Hematopoietic multipotent progenitor cell treated with erythropoietin and hydrocortisone succinate and interleukin-3 and kit ligand, for 8 days (in vitro differentiated cells): ENCODE data around the gene ZNF600.
"Not testable (repeated sequence)": the region's sequence is repeated elsewhere in the genome, so short reads cannot be mapped to it uniquely, and the experiment has no call there.

Experiments
- DNase-seq: peaks from one replicate; pipeline ENCODE4 v3.0.0-alpha.2; 2015

Gene ZNF600

GRCh38 chr19:52741371-52741770, 45.2 kb downstream of the ZNF600 start:
- DNase-seq = not testable (repeated sequence)

GRCh38 chr19:52739576-52739975, 47.0 kb downstream of the ZNF600 start:
- no peak for DNase-seq

GRCh38 chr19:52735734-52736133, 50.9 kb downstream of the ZNF600 start:
- no peak for DNase-seq

GRCh38 chr19:52734893-52735661, 51.5 kb downstream of the ZNF600 start, which contains the start of gene ZNF611:
TSS of gene ZNF611 (minus strand) at chr19:52735044. CDS start at chr19:52715894, 19,150 bp downstream.
- DNase-seq = peak; percentile 95

- no peak for DNase-seq
Observed at GRCh38 chr19:52734331-52734892, 52.2 kb downstream of the ZNF600 start.

GRCh38 chr19:52726051-52726450, 60.5 kb downstream of the ZNF600 start:
- not testable (repeated sequence) for DNase-seq

- no peak for DNase-seq
Observed at GRCh38 chr19:52725528-52725961, 61.0 kb downstream of the ZNF600 start.

GRCh38 chr19:52724701-52725514, 61.7 kb downstream of the ZNF600 start:
- DNase-seq = peak; percentile 27

- peak; percentile 91 for DNase-seq
Observed at GRCh38 chr19:52723907-52724598, 62.5 kb downstream of the ZNF600 start.

- no peak for DNase-seq
Observed at GRCh38 chr19:52722062-52723003, 64.3 kb downstream of the ZNF600 start.

- DNase-seq = not testable (repeated sequence)
Observed at GRCh38 chr19:52720541-52720940, 66.0 kb downstream of the ZNF600 start.

GRCh38 chr19:52716522-52716921, 70.1 kb downstream of the ZNF600 start:
- no peak for DNase-seq

- DNase-seq = not testable (repeated sequence)
Observed at GRCh38 chr19:52715902-52716301, 70.7 kb downstream of the ZNF600 start.

- not testable (repeated sequence) for DNase-seq
Observed at GRCh38 chr19:52715330-52715729, 71.3 kb downstream of the ZNF600 start.
